GM21528 (cell line): Measurements from ENCODE around the gene IRF3.
"Not testable (repeated sequence)": the region's sequence is repeated elsewhere in the genome, so short reads cannot be mapped to it uniquely, and the experiment has no call there.

Experiments used
- ATAC-seq: cut with Tn5 transposase; IDR thresholded peaks from one replicate; pipeline ENCODE4 v1.9.1; 2021; ENCODE audit warnings: mild to moderate bottlenecking, moderate library complexity; ENCODE audit not compliant: unreplicated experiment, low FRiP score

The IRF3 gene

GRCh38 chr19:49652551-49653465, 12.8 kb downstream of the IRF3 start:
- ATAC-seq = no peak

DNA sequence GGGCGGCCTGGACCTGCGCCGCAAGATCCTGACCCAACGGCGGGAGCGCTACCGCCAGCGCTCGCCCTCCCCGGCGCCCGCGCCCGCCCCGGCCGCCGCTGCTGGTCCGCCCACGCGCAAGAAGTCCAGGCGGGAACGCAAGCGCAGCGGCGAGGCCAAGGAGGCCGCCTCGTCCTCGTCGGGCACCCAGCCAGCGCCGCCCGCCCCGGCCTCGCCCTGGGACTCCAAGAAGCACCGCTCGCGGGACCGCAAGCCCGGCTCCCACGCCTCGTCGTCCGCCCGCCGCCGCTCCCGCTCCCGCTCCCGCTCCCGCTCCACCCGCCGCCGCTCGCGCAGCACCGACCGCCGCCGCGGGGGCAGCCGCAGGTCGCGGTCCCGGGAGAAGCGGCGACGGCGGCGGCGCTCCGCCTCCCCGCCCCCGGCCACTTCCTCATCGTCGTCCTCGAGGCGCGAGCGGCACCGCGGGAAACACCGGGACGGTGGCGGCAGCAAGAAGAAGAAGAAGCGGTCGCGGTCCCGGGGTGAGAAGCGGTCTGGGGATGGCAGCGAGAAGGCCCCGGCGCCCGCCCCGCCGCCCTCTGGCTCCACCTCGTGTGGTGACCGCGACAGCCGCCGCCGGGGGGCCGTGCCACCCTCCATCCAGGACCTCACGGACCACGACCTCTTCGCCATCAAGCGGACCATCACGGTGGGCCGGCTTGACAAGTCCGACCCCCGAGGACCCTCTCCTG, 13.7 kb downstream of the IRF3 start:
- no peak for ATAC-seq

GRCh38 chr19:49651029-49651819, 14.4 kb downstream of the IRF3 start:
- ATAC-seq = no peak

DNA sequence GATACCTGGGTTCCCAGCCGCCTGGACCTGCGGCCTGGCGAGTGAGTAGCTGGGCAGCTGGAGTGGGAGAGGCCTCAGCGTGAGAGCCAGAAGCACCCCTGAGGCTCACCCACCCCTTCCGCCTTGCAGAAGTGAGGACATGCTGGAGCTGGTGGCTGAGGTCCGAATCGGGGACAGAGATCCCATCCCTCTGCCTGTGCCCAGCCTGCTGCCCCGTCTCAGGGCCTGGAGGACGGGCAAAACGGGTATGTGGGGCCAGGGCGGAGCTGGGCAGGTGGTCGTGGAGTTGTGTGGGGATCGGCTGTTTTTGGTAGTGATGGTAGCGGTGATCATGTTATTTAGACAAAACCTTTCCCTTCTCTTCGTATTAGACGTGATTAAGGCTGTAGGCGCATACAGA, 19.1 kb downstream of the IRF3 start:
- ATAC-seq = no peak

DNA sequence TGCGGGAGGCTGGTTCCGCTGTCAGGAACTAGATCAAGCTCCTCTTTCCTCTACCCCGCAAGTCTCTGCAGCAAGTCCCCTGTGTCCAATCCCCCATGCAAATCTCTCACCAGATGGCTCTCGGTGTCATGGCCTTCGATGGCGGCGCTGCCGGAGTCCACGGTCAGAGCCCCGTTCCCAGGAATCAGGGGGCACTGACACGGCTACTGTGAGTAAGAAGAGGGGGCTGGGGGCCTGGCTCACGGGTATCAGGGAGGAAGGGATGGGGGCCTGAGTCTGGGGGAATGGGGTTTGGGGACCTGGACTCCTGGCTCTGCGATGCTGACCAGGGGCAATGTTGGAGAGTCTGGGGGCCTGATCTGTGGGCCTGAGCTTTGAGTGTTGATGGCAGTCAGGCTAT, 19.7 kb downstream of the IRF3 start:
- no peak for ATAC-seq

DNA sequence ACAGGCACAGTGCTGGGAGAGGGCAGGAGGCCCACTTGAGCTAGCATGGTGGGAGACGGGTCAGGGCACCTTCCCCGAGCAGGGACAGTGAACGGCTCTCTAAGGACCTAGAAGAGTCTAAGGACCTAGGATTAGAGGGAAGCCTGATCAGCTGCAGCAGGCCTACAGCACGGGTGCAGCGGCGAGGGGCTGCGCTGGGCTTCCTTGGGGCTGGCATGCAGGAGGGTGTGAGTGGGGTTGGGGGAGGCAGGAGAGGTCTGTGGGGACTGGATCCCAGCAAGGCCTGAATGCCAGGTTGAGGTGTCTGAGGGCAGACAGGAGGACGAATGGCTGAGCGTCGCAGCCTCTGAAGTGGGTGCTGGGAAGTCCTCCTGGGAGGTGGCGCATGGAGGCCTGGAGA, 20.1 kb downstream of the IRF3 start:
- ATAC-seq = no peak

- ATAC-seq = no peak
Observed at GRCh38 chr19:49643466-49643865, 22.2 kb downstream of the IRF3 start.

DNA sequence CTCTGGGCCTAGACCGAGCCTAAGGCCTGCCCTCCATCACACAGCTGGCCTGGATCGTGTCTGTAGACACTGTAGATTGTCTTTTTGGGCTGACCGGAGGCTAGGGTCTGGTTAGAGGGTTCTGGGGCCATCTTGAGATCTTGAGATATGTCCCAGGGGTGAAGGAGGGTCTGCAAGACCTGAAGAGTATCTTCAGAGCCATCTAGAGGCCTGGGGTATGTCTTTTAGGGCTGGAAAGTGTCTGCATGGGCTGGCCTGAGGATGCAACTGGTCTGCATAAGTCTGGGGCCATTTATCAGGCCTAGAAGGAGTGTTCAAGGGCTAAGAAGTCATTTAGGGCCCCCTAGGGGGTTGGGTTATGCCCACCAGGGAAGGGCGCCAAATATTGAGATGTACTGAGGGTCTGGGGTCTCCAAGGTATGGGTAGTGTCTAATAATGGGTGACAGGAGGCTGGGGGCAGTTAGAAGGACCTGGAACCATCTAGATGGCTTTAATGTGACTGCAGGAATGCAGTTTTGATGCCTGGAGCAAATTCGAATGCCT, 23.1 kb downstream of the IRF3 start:
- ATAC-seq = no peak

DNA sequence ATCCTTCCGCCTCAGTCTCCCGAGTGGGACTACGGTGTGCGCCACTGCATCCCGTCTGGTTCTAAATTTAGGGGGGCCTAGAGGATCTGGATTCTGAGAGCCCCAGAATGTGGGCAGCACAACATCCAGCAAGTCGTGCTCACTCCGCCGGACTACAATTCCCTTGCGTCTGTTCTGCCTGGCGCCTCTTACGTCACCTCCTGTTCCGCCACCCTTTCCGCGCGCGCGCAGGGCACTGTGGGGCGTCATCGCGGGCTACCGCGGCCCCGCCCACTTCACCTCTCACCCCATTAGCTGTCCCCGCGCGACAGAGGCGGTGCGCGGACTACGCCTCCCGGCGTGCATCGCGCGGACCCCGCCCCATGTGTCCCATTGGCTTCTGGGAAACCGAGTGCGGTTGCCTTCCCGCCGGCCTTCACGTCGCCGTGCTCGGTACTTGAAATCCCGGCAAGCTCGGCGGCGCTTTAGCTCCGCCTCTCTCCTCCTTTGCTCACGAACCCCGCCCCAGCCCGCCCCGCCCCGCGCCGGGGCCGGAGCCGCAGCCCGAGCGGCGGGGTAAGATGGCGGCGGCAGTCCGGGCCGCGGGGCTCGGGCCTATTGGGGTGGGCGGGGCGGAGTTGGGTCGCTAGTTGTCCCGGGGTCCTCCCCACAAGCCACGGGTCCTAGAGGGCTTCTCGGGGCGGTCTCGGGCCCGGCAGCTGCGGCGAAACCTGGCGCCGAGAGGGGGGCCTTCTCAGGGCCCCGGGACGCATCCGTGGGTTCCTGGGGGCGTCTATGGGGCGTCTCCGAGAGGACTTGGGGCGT, 23.8 kb downstream of the IRF3 start, which contains the start of gene SCAF1:
SCAF1 (plus strand) TSS at position 522 of the 804 bp plus-strand sequence. CDS start 2,818 bp downstream, outside the sequence.
- ATAC-seq = peak; percentile 56

DNA sequence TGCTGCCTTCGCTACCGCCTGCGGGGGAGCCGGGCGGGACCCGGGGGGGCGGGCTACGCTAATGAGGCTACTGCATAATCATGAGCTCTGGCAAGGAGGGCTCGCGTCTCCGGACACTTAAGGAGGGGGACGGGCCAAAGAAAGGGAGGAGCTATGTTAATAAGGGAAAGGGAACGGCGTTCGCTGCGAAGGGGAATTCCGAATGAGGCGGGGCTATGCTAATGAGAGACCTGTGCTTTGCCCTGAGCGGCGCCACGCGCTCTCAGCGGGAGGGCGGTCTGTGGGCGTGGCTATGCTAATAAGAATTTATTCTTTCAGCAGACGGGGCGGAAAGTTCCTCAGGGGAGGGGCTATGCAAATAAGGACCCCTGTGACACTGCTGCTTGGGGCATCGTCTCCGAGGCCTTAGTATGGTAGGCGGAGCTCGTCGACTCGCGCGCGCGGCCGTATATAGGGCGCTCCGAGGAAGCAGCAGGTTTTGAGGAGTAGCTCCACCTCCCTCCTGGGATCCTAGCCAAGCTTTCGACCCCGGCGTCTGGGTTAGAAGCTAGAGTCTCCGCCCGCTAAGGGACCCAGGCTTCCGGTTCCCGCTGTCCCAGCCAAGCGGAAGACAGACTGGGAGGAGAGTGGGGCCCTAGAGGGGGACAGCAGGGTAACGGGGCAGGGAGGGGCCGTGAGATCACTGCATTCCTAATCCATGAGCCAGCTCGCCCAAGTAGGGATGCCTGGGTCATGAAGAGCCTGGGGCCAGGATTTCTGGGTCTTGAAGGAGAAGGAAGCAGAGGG, 25.4 kb downstream of the IRF3 start, which contains the start of gene RRAS:
RRAS (minus strand) TSS at position 31 of the 786 bp plus-strand sequence. CDS start 45 bp downstream, outside the sequence.
- peak; percentile 59 for ATAC-seq

GRCh38 chr19:49639401-49640112, 26.1 kb downstream of the IRF3 start:
- ATAC-seq = no peak

- ATAC-seq = no peak
Observed at GRCh38 chr19:49637821-49638738, 27.6 kb downstream of the IRF3 start.

GRCh38 chr19:49636233-49636932, 29.3 kb downstream of the IRF3 start:
- ATAC-seq = no peak

DNA sequence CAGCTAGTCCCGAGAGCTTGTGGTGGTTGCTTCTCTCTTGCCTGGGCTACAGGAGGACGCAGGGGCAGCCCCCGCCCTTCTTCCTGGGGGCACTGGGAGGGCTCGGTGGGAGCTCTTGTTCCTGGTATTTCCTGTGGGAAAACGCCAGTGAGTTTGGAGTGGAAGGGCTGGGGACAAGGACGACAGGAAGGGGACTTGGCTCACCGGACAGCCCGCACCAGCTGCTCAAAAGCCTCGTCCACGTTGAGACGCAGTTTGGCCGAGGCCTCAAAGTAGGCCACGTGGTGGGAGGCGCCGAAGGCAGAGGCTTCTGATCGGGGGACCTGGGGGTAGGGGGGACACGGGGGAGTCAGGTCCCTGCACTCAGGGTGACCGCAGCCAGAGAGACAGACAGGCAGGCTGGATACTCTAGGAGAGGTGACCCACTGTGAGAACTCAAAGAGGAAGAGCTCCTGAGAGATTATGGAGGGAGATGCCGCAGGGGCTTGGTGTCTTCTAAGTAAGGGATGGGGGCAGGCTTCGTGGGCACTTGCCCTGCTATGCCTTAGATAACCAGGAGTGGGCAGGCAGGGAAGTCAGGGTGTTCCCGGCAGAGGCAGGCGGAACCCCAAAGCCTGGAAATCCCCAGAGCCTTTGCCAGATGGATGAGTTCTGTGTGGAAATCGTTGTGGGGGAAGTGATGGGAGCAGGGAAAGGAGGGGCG, 30.0 kb downstream of the IRF3 start:
- no peak for ATAC-seq

DNA sequence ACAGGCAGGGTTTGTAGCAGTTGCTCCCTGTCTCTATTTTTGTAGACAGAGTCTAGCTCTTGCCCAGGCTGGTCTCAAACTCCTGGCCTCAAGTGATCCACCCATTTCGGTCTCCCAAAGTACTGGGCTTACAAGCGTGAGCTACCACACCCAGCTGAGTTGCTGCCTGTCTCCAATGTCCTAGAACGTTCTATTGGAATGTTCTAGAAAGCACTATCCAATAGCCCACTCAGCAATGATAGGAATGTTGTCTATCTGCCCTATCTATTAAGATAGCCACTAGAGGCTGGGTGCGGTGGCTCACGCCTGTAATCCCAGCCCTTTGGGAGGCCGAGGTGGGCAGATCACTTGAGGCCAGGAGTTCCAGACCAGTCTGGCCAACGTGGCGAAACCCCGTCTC, 32.4 kb downstream of the IRF3 start:
- not testable (repeated sequence) for ATAC-seq

GRCh38 chr19:49632576-49632975, 33.1 kb downstream of the IRF3 start:
- ATAC-seq = no peak
